Measurements from ENCODE around the gene MPP2. TPM values are rescaled to one million over a fixed set of nuclear protein-coding genes. Genes with fewer than 3 reads are reported as not detected.
"Not testable (repeated sequence)": the region's sequence is repeated elsewhere in the genome, so short reads cannot be mapped to it uniquely, and the experiment has no call there.

The MPP2 gene
- total RNA-seq, 2 experiments from 2014 or later, result 1.6 to 1.7 TPM

- CTCF ChIA-PET, result interaction anchor here (0.7 to 1.1 kb wide), 4 partner anchors 67 to 1521 kb away, joined by 3 read pairs; no protein-coding TSS in a partner anchor
Measured at GRCh38 chr17:43842091-43842974, 65.0 kb downstream of the MPP2 start.

GRCh38 chr17:43841282-43841681 is 66.1 kb downstream of the MPP2 start:
- CTCF ChIA-PET, result interaction anchor here (0.7 kb wide), 1 partner anchor 665 kb away, joined by 3 read pairs; no protein-coding TSS in a partner anchor
- POLR2A ChIA-PET, result no interaction called here

More at GRCh38 chr17:43842091-43842974, 65.0 kb downstream of the MPP2 start:
- POLR2A ChIA-PET, result not testable (repeated sequence)

GRCh38 chr17:43840814-43841213 is 66.5 kb downstream of the MPP2 start:
- ChIA-PET POLR2A (no interaction called here), CTCF (interaction anchor here (0.7 kb wide), 1 partner anchor 9 kb away, joined by 4 read pairs; no protein-coding TSS in a partner anchor)

DNA sequence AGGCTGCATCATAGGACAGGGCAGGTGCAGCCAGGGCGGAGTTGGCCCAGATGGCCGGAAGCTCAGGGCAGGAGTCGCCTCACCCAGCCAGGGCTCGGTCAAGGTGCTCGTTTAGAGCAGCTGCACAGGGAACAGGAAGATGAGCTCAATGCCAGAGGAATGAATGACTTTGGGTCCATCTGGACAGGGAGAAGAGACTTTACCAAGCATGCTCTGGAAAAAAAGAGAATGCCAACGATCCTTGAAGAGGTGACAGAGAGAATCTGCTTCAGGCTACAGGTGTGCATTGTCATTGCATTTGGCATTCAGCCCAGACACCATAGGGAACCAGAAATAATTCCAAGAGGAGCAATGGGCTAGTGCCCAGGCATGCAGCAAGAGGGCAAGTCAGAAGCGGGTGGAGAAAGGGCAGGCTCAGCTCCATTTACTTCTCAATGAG is 67.6 kb downstream of the MPP2 start:
- ChIA-PET CTCF (interaction anchor here (0.5 kb wide), 1 partner anchor 87 kb away, joined by 3 read pairs; no protein-coding TSS in a partner anchor), POLR2A (no interaction called here)

DNA sequence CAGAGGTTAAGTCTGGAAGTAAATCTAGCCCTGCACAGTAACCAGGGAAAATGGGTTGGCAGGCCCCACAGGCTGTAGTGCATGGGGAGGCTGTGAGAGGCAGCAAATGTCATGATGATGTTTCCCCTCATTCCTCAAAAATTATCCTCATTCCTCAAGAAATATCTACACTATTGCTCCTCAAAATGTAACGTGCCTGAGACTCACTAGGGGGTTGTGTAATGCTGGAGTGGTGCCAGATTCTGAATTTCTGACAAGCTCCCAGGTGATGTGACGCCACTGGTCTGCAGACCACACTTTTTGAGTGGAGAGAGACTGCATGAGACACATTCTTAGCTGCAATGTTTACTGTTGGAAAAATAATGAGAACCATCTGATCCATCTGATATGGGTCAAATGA is 73.2 kb downstream of the MPP2 start:
- POLR2A ChIA-PET, result no interaction called here

GRCh38 chr17:43832976-43833829 is 74.1 kb downstream of the MPP2 start, which contains the start of gene MPP3:
Gene MPP3, minus strand, starts transcription at chr17:43833146. Its CDS starts 1,240 bp downstream, at chr17:43831906.
- ChIA-PET CTCF (interaction anchor here (1.7 to 2.6 kb wide), 2 partner anchors 13 kb away, joined by 7 to 9 read pairs; partner anchors contain the start of gene CD300LG), POLR2A (no interaction called here)

More for the DNA sequence above, 73.2 kb downstream of the MPP2 start:
- CTCF ChIA-PET, result interaction anchor here (1.1 to 1.7 kb wide), 2 partner anchors 12 to 20 kb away, joined by 3 to 7 read pairs; no protein-coding TSS in a partner anchor

GRCh38 chr17:43832168-43832975 is 75.0 kb downstream of the MPP2 start:
- ChIA-PET POLR2A (interaction anchor here (0.6 kb wide), 1 partner anchor 13 kb away, joined by 3 read pairs; no protein-coding TSS in a partner anchor), CTCF (interaction anchor here (1.1 to 2.6 kb wide), 2 partner anchors 8 to 14 kb away, joined by 4 to 9 read pairs; partner anchors contain the start of gene CD300LG)

- ChIA-PET POLR2A (interaction anchor here (0.6 kb wide), 1 partner anchor 13 kb away, joined by 3 read pairs; no protein-coding TSS in a partner anchor), CTCF (interaction anchor here (1.1 to 2.6 kb wide), 2 partner anchors 9 to 15 kb away, joined by 4 to 9 read pairs; partner anchors contain the start of gene CD300LG)
Measured at GRCh38 chr17:43831633-43832032, 75.7 kb downstream of the MPP2 start.

DNA sequence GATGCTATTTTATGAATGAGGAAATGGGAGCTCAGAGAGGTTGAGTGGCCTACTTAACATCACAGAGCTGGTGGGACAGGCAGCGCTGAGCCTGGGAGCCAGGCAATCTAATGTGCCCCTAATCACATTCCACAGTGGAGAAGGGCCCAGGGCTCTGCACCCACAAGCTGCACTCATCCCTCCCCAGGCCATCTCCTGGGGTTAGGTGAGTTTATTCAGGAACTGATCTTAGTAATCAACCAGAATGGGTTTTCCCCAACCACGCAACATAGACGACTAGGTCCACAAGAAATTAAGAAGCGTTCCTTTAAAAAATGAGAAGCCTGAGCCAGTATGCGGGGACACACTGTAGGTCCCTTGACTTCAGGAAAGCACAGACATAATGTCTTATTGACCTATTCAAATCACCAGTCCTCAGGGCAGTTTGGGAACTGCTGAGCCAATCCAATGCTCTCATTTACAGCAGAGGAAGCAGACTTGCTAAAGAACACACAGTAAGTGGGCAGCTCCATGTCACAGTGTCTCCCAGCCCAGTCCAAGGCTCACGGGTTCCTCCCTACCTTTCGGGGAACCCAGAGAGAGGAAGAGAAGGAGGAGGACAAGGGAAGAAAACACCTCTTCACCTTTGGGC is 76.7 kb downstream of the MPP2 start:
- ChIA-PET CTCF (interaction anchor here (2.6 kb wide), 1 partner anchor 16 kb away, joined by 9 read pairs; the partner anchor contains the start of gene CD300LG), POLR2A (no interaction called here)

DNA sequence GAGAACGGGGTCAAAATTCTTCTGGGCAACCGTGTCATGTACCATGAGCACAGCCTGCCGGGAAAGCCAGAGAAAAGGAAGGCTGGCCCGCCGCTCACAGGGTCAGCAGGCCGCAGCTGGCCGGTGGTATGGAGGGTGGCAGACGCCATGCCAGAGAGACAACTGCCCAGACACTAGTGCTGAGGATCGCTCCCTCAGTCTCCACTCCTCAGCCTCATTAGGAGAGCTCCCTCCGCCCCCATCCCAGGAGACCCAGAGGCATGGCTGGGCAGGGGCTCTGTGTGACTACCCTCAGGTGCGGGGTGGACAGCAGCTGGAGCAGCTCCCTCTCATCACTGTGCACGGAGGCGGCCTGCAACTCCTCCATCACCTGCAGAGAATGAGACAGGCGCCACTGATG is 77.6 kb downstream of the MPP2 start:
- POLR2A ChIA-PET, result no interaction called here
- CTCF ChIA-PET, result no interaction called here

DNA sequence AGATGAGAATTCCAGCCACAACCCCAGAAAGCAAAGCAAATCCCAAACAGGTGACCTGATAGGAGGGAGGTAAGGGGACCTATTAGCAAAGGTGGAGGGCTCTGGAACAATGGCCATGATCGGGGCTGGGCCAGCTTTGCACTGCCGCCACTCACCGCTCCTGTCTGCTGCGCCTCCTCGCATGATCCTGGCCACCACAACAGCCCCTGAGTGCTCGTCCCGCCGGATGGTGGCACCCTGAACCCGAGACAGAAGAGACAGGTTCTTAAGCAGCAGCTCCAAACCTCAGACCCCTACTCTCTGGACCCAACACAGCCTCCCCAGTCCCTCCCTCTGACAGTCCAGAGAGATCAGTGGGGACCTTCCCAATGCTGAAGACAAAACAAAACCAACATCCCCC is 79.7 kb downstream of the MPP2 start:
- ChIA-PET CTCF (interaction anchor here (0.7 to 1.0 kb wide), 2 partner anchors 9 to 619 kb away, joined by 3 read pairs; no protein-coding TSS in a partner anchor), POLR2A (no interaction called here)

GRCh38 chr17:43826206-43826605 is 81.1 kb downstream of the MPP2 start:
- POLR2A ChIA-PET, result no interaction called here
- CTCF ChIA-PET, result no interaction called here

GRCh38 chr17:43825567-43825966 is 81.8 kb downstream of the MPP2 start:
- POLR2A ChIA-PET, result no interaction called here
- CTCF ChIA-PET, result no interaction called here

Other genes starting within 250 kb of the MPP2 start
- under 1 TPM; 0.42 to 0.55 TPM for gene MEOX1, start 245.6 kb downstream of the MPP2 start, total RNA-seq
- gene SOST, start 148.7 kb downstream of the MPP2 start, total RNA-seq, result not detected
- 10 to 100 TPM; 19.6 to 20.3 TPM for gene DUSP3, start 128.6 kb downstream of the MPP2 start, total RNA-seq
- gene CFAP97D1, start 127.1 kb downstream of the MPP2 start, total RNA-seq, result not detected
- gene MPP3, start 74.4 kb downstream of the MPP2 start, total RNA-seq, result under 1 TPM; 0.40 to 0.78 TPM
- not detected for gene CD300LG, start 60.4 kb downstream of the MPP2 start, total RNA-seq
- not detected for gene PPY, start 34.9 kb upstream of the MPP2 start, total RNA-seq
- gene PYY, start 46.4 kb upstream of the MPP2 start, total RNA-seq, result not detected
- 1 to 10 TPM in 1 of 2 experiments, under 1 TPM in 1; 0.63 to 1.1 TPM for gene NAGS, start 97.1 kb upstream of the MPP2 start, total RNA-seq
- gene TMEM101, start 107.4 kb upstream of the MPP2 start, total RNA-seq, result 10 to 100 TPM; 29.5 to 31.0 TPM
- 10 to 100 TPM; 91.3 to 95.4 TPM for gene LSM12, start 159.1 kb upstream of the MPP2 start, total RNA-seq
- 10 to 100 TPM; 36.5 to 37.8 TPM for gene G6PC3, start 163.2 kb upstream of the MPP2 start, total RNA-seq
- 10 to 100 TPM; 18.9 to 20.7 TPM for gene HDAC5, start 216.1 kb upstream of the MPP2 start, total RNA-seq
- 10 to 100 TPM; 16.7 to 17.5 TPM for gene HROB, start 234.4 kb upstream of the MPP2 start, total RNA-seq